ENCODE results near the gene IFRD2. TPM values are rescaled to one million over a fixed set of nuclear protein-coding genes. Genes with fewer than 3 reads are reported as not detected.
A peak's percentile ranks its signal among the peaks of the same experiment; 100 is the strongest.

Gene IFRD2
- total and polyA plus RNA-seq, 9 of the 15 experiments (the other 6 are each of a cell fraction or from before 2014, with no cell fraction given), result 30.5 to 115 (median 52.8) TPM

DNA sequence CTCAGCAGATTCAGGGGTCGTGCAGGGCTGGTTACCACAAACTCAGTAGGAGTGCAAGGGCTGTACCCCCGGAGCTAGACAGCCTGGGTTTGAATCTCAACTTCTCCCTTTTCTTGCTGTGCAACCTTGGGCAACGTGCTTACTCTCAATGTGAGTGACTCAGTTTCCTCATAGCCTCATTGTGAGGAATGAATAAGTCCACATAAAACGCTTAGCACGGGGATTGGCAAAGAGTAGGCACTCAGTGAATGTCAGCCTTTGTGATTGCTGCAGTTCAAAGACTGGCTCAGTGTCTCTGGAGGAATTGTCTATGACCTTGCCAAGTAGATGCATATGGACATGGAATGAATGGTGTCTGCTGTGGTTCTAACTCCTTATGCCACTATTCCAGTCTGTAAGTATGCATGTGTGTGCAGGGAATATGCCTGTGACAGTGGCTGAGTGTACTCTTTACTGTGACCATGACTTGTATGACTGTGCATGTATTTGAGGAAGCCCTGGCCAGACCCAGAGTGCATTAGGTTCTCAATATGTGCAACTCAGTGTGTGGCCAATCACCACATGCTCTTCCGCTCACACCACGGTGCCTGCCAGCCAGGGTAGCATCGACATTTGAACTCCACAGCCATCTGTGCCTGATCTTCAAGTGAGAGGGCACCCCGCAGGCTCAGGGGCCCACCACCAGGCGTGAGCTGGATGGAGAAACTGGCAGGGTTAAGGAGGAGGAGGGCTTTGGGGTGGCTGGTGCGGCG lies 7.9 kb upstream of the IFRD2 start (continued):
- TF ChIP-seq, protein P1, sequence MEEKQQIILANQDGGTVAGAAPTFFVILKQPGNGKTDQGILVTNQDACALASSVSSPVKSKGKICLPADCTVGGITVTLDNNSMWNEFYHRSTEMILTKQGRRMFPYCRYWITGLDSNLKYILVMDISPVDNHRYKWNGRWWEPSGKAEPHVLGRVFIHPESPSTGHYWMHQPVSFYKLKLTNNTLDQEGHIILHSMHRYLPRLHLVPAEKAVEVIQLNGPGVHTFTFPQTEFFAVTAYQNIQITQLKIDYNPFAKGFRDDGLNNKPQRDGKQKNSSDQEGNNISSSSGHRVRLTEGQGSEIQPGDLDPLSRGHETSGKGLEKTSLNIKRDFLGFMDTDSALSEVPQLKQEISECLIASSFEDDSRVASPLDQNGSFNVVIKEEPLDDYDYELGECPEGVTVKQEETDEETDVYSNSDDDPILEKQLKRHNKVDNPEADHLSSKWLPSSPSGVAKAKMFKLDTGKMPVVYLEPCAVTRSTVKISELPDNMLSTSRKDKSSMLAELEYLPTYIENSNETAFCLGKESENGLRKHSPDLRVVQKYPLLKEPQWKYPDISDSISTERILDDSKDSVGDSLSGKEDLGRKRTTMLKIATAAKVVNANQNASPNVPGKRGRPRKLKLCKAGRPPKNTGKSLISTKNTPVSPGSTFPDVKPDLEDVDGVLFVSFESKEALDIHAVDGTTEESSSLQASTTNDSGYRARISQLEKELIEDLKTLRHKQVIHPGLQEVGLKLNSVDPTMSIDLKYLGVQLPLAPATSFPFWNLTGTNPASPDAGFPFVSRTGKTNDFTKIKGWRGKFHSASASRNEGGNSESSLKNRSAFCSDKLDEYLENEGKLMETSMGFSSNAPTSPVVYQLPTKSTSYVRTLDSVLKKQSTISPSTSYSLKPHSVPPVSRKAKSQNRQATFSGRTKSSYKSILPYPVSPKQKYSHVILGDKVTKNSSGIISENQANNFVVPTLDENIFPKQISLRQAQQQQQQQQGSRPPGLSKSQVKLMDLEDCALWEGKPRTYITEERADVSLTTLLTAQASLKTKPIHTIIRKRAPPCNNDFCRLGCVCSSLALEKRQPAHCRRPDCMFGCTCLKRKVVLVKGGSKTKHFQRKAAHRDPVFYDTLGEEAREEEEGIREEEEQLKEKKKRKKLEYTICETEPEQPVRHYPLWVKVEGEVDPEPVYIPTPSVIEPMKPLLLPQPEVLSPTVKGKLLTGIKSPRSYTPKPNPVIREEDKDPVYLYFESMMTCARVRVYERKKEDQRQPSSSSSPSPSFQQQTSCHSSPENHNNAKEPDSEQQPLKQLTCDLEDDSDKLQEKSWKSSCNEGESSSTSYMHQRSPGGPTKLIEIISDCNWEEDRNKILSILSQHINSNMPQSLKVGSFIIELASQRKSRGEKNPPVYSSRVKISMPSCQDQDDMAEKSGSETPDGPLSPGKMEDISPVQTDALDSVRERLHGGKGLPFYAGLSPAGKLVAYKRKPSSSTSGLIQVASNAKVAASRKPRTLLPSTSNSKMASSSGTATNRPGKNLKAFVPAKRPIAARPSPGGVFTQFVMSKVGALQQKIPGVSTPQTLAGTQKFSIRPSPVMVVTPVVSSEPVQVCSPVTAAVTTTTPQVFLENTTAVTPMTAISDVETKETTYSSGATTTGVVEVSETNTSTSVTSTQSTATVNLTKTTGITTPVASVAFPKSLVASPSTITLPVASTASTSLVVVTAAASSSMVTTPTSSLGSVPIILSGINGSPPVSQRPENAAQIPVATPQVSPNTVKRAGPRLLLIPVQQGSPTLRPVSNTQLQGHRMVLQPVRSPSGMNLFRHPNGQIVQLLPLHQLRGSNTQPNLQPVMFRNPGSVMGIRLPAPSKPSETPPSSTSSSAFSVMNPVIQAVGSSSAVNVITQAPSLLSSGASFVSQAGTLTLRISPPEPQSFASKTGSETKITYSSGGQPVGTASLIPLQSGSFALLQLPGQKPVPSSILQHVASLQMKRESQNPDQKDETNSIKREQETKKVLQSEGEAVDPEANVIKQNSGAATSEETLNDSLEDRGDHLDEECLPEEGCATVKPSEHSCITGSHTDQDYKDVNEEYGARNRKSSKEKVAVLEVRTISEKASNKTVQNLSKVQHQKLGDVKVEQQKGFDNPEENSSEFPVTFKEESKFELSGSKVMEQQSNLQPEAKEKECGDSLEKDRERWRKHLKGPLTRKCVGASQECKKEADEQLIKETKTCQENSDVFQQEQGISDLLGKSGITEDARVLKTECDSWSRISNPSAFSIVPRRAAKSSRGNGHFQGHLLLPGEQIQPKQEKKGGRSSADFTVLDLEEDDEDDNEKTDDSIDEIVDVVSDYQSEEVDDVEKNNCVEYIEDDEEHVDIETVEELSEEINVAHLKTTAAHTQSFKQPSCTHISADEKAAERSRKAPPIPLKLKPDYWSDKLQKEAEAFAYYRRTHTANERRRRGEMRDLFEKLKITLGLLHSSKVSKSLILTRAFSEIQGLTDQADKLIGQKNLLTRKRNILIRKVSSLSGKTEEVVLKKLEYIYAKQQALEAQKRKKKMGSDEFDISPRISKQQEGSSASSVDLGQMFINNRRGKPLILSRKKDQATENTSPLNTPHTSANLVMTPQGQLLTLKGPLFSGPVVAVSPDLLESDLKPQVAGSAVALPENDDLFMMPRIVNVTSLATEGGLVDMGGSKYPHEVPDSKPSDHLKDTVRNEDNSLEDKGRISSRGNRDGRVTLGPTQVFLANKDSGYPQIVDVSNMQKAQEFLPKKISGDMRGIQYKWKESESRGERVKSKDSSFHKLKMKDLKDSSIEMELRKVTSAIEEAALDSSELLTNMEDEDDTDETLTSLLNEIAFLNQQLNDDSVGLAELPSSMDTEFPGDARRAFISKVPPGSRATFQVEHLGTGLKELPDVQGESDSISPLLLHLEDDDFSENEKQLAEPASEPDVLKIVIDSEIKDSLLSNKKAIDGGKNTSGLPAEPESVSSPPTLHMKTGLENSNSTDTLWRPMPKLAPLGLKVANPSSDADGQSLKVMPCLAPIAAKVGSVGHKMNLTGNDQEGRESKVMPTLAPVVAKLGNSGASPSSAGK (IDR thresholded peaks at IDR 0.05), result peak; percentile 82
- TF ChIP-seq ZNF224 (CRISPR knock-in tag; IDR thresholded peaks at IDR 0.05), result 0 out of 2 replicates have a peak, but pooled peaks have one; percentile 57
- peak; percentile 52 for TF ChIP-seq KDM5B (IDR thresholded peaks at IDR 0.05; ENCODE audit: insufficient replicate concordance, low read depth, low read length)
- TF ChIP-seq FOXA3 (CRISPR knock-in tag; conservative IDR thresholded peaks at IDR 0.05 in 1 of 2, IDR thresholded peaks at IDR 0.05 in 1 of 2), result peak in 1 of 2 experiments; percentile 51; a peak in 1 of 4 replicates
- 0 out of 4 replicates have a peak, but pooled peaks of 1 of the 2 experiments have one; percentile 43 for TF ChIP-seq FOXK2 (conservative IDR thresholded peaks at IDR 0.05 in 1 of 2, IDR thresholded peaks at IDR 0.05 in 1 of 2; ENCODE audit: low read depth in 2 of 2)
- TF ChIP-seq NFE2 (IDR thresholded peaks at IDR 0.05; ENCODE audit: low read depth), result peak; percentile 70; the same call in 1 of the 2 replicates
- no peak for TF ChIP-seq NR2C1 (IDR thresholded peaks at IDR 0.05)
- TF ChIP-seq NR2C1 (tag; IDR thresholded peaks at IDR 0.05), result peak; percentile 12; the same call in 1 of the 2 replicates
- TF ChIP-seq ZNF239 (CRISPR knock-in tag; IDR thresholded peaks at IDR 0.05), result no peak
- TF ChIP-seq ZNF143 (CRISPR knock-in tag; IDR thresholded peaks at IDR 0.05), result peak; percentile 53; the same call in 1 of the 2 replicates
- TF ChIP-seq, protein P2, sequence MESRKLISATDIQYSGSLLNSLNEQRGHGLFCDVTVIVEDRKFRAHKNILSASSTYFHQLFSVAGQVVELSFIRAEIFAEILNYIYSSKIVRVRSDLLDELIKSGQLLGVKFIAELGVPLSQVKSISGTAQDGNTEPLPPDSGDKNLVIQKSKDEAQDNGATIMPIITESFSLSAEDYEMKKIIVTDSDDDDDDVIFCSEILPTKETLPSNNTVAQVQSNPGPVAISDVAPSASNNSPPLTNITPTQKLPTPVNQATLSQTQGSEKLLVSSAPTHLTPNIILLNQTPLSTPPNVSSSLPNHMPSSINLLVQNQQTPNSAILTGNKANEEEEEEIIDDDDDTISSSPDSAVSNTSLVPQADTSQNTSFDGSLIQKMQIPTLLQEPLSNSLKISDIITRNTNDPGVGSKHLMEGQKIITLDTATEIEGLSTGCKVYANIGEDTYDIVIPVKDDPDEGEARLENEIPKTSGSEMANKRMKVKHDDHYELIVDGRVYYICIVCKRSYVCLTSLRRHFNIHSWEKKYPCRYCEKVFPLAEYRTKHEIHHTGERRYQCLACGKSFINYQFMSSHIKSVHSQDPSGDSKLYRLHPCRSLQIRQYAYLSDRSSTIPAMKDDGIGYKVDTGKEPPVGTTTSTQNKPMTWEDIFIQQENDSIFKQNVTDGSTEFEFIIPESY (CRISPR knock-in tag; IDR thresholded peaks at IDR 0.05), result peak; percentile 81; the same call in 1 of the 2 replicates
- TF ChIP-seq ZC3H4 (CRISPR knock-in tag; IDR thresholded peaks at IDR 0.05; ENCODE audit: borderline replicate concordance), result peak; percentile 72; the same call in 1 of the 2 replicates
- TF ChIP-seq SP1 (CRISPR knock-in tag; IDR thresholded peaks at IDR 0.05), result 0 out of 2 replicates have a peak, but pooled peaks have one; percentile 10
